HEK293T (cell line): ENCODE results near the gene PIK3R1.

Experiments used
- CTCF ChIA-PET: fragments of 350-600 bp; formaldehyde crosslinking; extraction: SDS; loops from one replicate; lab custom pipeline; 2021; ENCODE audit warnings: antibody characterized with exemption, inconsistent platforms; lab: Yijun Ruan, JAX
- POLR2A ChIA-PET: fragments of 350-600 bp; formaldehyde crosslinking; extraction: SDS; loops from one replicate; lab custom pipeline; 2020; ENCODE audit warnings: antibody characterized with exemption, inconsistent platforms; lab: Yijun Ruan, JAX
- DNase-seq: peaks from one replicate; pipeline ENCODE4 v3.0.0; 2012; ENCODE audit warnings: mixed read lengths; ENCODE audit errors: extremely low spot score
- ARNT ChIP-seq: fragments of 450-650 bp; IDR thresholded peaks from 2 replicates; pipeline ENCODE4 v1.6.1; 2017; ENCODE audit warnings: mild to moderate bottlenecking
- BHLHE40 ChIP-seq: fragments of 450-650 bp; IDR thresholded peaks from 2 replicates; pipeline ENCODE4 v1.6.1; 2016; ENCODE audit warnings: mild to moderate bottlenecking, moderate library complexity, borderline replicate concordance
- CTBP1 ChIP-seq: fragments of 450-650 bp; IDR thresholded peaks from 2 replicates; pipeline ENCODE4 v1.6.1; 2016; ENCODE audit warnings: borderline replicate concordance
- ELF4 ChIP-seq: fragments of 450-650 bp; IDR thresholded peaks from 2 replicates; pipeline ENCODE4 v1.6.1; 2017; ENCODE audit warnings: antibody characterized with exemption
- FOXA1 ChIP-seq: fragments of 450-650 bp; IDR thresholded peaks from 2 replicates; pipeline ENCODE4 v1.6.1; 2016; ENCODE audit warnings: mild to moderate bottlenecking
- FOXK2 ChIP-seq: fragments of 450-650 bp; IDR thresholded peaks from 2 replicates; pipeline ENCODE4 v1.6.1; 2016; ENCODE audit warnings: mild to moderate bottlenecking
- FOXM1 ChIP-seq: fragments of 450-650 bp; IDR thresholded peaks from 2 replicates; pipeline ENCODE4 v1.6.1; 2017; ENCODE audit warnings: mild to moderate bottlenecking, borderline replicate concordance
- HDGF ChIP-seq: fragments of 450-650 bp; IDR thresholded peaks from 2 replicates; pipeline ENCODE4 v1.6.1; 2017; ENCODE audit warnings: antibody characterized with exemption, borderline replicate concordance
- L3MBTL2 ChIP-seq: fragments of 450-650 bp; conservative IDR thresholded peaks from 2 replicates; pipeline ENCODE4 v1.6.1; 2016; ENCODE audit warnings: mild to moderate bottlenecking
- LEF1 ChIP-seq: fragments of 450-650 bp; IDR thresholded peaks from 2 replicates; pipeline ENCODE4 v1.6.1; 2017; ENCODE audit warnings: mild to moderate bottlenecking, borderline replicate concordance
- NFRKB ChIP-seq: fragments of 450-650 bp; IDR thresholded peaks from 2 replicates; pipeline ENCODE4 v1.6.1; 2016; ENCODE audit warnings: mild to moderate bottlenecking, moderate library complexity
- SP1 ChIP-seq: fragments of 450-650 bp; IDR thresholded peaks from 2 replicates; pipeline ENCODE4 v1.6.1; 2017
- SUZ12 ChIP-seq: fragments of 450-650 bp; IDR thresholded peaks from 2 replicates; pipeline ENCODE4 v1.6.1; 2016; ENCODE audit warnings: mild to moderate bottlenecking
- TARDBP ChIP-seq: fragments of 450-650 bp; IDR thresholded peaks from 2 replicates; pipeline ENCODE4 v1.6.1; 2016
- ZNF384 ChIP-seq: fragments of 450-650 bp; IDR thresholded peaks from 2 replicates; pipeline ENCODE4 v1.6.1; 2016
- TF ChIP-seq, protein P1 (sequence below): fragments of 450-650 bp; IDR thresholded peaks from 2 replicates; pipeline ENCODE4 v1.6.1; 2016

The PIK3R1 gene

DNA sequence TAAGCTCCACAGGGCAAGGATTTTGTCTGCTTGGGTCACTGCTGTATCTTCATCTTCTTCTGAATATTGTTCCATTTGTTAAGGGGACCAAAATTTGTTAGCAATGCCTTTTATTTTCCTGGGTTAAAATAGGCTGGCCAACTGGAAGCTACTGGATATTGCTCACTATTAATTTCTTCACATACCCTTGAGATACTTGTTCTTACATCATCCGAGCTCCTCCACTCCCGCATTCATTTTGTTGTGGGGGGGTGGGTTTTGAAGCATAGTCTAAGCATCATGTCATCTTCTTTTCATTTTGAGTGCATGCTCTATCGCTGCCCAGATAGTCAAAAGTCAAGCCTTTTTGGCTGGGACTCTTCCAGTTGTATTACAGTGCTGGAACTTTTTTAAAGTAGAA, 42.5 kb upstream of the PIK3R1 start:
- no peak for DNase-seq
- CTCF ChIA-PET, result no interaction called here
- POLR2A ChIA-PET, result no interaction called here
- TF ChIP-seq ARNT (no peak), SUZ12 (no peak), L3MBTL2 (no peak), FOXM1 (no peak), LEF1 (no peak), TARDBP (no peak), NFRKB (no peak)
- TF ChIP-seq, protein P1, sequence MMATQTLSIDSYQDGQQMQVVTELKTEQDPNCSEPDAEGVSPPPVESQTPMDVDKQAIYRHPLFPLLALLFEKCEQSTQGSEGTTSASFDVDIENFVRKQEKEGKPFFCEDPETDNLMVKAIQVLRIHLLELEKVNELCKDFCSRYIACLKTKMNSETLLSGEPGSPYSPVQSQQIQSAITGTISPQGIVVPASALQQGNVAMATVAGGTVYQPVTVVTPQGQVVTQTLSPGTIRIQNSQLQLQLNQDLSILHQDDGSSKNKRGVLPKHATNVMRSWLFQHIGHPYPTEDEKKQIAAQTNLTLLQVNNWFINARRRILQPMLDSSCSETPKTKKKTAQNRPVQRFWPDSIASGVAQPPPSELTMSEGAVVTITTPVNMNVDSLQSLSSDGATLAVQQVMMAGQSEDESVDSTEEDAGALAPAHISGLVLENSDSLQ, result no peak

- TF ChIP-seq BHLHE40 (no peak), FOXK2 (no peak), CTBP1 (no peak), SUZ12 (no peak), HDGF (no peak), SP1 (no peak), NFRKB (no peak), TARDBP (no peak), L3MBTL2 (no peak), LEF1 (no peak)
- ChIA-PET POLR2A (no interaction called here), CTCF (no interaction called here)
- DNase-seq, result no peak
These were observed 39.3 kb upstream of the PIK3R1 start for GRCh38 chr5:68176253-68176652.

DNA sequence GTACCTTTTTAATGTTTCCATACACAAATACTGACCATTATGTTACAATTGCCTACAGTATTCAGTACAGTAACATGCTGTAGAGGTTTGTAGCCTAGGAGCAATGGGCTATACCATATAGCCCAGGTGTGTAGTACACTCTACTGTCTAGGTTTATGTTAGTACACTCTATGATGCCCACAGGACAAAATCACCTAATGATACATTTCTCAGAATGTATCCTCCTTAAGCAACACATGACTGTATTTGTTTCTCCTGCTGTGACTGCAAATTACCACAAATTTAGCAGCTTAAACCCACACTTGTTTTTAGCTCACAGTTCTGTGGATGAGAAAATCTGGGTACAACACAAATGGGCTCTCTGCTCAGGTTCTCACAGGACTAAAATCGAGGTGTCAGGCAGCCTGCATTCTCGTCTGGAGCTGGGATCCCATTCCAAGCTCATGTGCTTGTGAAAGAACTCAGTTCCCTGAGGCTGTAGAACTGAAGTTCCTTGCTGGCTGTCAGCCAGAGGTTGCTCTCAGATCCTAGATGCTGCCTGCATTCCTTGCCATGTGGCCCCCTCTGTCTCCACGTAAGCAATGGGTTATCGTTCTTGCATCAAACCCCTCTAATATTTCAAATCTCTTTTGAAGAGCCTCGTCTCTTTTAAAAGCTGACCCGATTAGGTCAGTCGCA, 38.6 kb upstream of the PIK3R1 start:
- POLR2A ChIA-PET, result no interaction called here

GRCh38 chr5:68177676-68178075, 37.9 kb upstream of the PIK3R1 start:
- ChIA-PET POLR2A (no interaction called here), CTCF (no interaction called here)
- TF ChIP-seq TARDBP (no peak), BHLHE40 (no peak), FOXM1 (no peak), SUZ12 (no peak), FOXA1 (no peak), SP1 (no peak), LEF1 (no peak), ELF4 (no peak), CTBP1 (no peak), FOXK2 (no peak), HDGF (no peak), L3MBTL2 (no peak), NFRKB (no peak)
- no peak for DNase-seq

More for the DNA sequence above, 38.6 kb upstream of the PIK3R1 start:
- CTCF ChIA-PET, result no interaction called here
- no peak for DNase-seq
- TF ChIP-seq, protein P1, result no peak
- TF ChIP-seq ARNT, result no peak
- no peak for TF ChIP-seq TARDBP
- no peak for TF ChIP-seq FOXA1

- CTCF ChIA-PET, result no interaction called here
- TF ChIP-seq CTBP1 (no peak), FOXA1 (no peak), TARDBP (no peak), FOXM1 (no peak), SUZ12 (no peak), ELF4 (no peak), LEF1 (no peak)
These were observed 37.0 kb upstream of the PIK3R1 start for GRCh38 chr5:68178579-68178978.

GRCh38 chr5:68180121-68181038, 35.2 kb upstream of the PIK3R1 start:
- ChIA-PET CTCF (no interaction called here), POLR2A (no interaction called here)
- no peak for DNase-seq
- TF ChIP-seq HDGF (no peak), TARDBP (no peak), SUZ12 (no peak), ZNF384 (no peak), CTBP1 (no peak), LEF1 (no peak), SP1 (no peak), NFRKB (no peak), L3MBTL2 (no peak), FOXK2 (no peak)
- TF ChIP-seq, protein P1, result no peak

More at GRCh38 chr5:68178579-68178978, 37.0 kb upstream of the PIK3R1 start:
- no peak for DNase-seq
- POLR2A ChIA-PET, result no interaction called here
